ENCODE measurements around the gene FHOD1.

Gene FHOD1

DNA sequence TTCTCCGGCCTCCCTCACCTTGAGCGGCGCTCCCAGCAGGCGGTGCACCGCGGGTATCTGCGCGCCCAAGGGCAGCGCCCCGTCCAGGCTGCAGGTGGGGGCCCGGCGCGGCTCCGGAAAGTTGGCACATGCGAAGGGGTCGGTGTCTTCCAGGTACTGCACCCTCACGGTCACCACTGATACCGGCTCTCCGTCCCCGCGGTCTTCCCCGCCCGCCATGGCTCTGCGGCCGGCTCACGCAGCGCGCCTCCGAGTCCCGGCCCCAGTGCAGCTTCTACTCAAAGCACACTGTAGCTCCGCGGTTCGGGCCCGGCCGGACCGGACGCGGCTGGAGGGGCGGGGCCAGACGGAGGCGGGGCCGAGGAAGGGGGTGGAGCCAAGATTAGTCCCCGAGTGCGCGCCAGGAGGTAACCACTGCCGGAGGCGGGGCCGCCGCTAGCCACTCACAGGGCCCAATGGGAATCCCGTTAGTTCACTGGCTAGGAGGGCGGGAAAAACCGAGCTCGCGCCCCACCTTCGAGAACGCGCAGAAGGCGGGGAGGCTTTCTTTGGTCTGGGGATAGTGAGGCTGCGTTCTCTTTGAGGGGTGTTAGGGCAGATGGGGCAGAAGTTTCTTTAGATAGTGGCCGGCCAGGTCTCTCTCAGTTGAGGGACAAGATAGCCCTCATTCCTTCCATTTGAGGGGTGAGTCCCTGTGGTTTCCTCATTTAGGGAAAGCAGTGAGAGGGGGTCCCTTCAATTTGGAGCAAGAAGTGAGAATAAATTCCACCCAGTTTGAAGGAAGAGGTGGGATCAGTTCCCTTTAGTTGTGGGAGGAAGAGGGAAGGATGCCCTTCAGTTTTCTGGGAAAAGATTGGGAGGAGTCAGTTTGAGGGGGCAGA, at the start of gene FHOD1:
FHOD1 (minus strand) TSS at position 290 of the 881 bp plus-strand sequence; CDS start at position 219, 71 bp downstream.
- DNase-seq (ENCODE audit: low read depth in 2 of 3, low spot score in 2 of 3): peak; percentile 94 to 98 (median 97)

DNA sequence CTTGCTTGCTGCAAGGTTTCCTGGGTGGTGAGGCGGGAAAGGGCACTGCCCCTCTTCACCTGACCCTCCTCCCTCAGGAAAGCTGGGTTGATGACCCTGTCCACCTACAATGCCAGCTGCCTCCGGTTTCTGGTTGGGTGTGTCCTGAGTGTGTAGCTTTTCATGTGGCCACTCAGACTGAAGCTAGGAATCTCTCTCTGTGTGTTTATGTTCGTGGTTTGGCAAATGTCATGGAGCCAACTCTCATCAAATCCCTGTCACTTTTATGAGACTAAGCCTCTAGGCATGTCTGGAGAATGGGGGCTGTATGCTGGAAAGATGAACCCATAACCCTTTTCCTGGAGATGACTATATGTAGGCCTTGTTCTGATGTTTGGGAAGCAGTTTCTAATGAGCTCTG, 49.1 kb upstream of the FHOD1 start:
- no peak for DNase-seq (ENCODE audit: low read depth in 2 of 3, low spot score in 2 of 3)

DNA sequence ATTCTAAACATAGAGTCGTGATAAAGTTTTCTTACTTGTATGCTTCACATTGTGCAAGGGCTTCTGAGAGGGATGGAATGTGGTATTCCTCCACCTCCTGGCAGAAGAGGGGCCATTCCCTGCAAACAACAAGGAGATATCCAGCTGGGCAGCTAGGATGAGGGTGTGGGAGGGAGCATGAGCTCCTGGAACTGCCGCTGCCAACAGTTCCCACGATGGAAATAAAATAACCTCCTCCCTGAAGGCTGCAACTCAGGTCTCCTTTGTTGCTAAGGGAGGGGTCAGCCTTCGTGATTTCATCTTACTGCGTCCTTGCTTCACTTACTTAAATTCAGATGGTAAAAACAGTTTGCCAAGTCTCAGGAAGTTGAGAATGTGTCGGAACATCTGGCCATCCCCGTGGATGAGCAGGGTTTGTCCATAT, 47.7 kb upstream of the FHOD1 start:
- DNase-seq (ENCODE audit: low read depth in 2 of 3, low spot score in 2 of 3): no peak

- DNase-seq (ENCODE audit: low read depth in 2 of 3, low spot score in 2 of 3): no peak
These were observed 47.0 kb upstream of the FHOD1 start for GRCh38 chr16:67294171-67294757.

DNA sequence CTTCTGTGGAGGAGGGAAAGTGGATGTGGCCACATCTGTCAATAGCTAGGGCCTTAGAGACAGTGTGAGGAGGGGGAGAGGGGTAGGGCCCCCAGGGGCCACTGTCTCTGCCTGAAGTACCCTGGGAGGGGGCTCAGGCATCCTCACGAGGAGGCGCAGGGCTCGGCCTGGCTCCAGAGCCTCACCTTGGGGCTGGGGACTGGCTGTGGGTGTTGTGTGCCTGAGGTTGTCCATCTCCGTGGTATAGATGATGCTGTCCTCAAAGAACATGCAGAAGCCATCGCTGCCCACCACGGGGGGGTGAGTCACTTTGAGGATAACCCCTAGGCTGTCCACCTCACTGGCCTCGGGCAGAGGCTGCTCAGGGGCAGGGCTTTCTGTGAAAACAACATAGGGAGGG, 44.2 kb upstream of the FHOD1 start:
- DNase-seq (ENCODE audit: low read depth in 2 of 3, low spot score in 2 of 3): no peak

DNA sequence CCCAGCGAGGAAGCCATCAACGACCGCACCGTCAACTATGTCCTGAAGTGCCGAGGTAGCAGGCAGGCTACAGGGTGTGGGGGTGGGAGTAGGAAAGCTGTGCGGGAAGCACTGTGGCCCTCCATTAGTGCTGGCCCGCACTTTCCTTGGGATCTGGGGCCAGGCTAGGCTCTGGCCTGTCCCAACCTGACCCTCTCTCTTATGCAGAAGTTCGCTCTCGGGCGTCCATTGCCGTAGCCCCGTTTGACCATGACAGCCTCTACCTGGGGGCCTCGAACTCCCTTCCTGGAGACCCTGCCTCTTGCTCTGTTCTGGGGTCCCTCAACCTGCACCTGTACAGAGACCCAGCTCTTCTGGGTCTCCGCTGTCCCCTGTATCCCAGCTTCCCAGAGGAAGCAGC, 40.7 kb upstream of the FHOD1 start:
- no peak for DNase-seq (ENCODE audit: low read depth in 2 of 3, low spot score in 2 of 3)

DNA sequence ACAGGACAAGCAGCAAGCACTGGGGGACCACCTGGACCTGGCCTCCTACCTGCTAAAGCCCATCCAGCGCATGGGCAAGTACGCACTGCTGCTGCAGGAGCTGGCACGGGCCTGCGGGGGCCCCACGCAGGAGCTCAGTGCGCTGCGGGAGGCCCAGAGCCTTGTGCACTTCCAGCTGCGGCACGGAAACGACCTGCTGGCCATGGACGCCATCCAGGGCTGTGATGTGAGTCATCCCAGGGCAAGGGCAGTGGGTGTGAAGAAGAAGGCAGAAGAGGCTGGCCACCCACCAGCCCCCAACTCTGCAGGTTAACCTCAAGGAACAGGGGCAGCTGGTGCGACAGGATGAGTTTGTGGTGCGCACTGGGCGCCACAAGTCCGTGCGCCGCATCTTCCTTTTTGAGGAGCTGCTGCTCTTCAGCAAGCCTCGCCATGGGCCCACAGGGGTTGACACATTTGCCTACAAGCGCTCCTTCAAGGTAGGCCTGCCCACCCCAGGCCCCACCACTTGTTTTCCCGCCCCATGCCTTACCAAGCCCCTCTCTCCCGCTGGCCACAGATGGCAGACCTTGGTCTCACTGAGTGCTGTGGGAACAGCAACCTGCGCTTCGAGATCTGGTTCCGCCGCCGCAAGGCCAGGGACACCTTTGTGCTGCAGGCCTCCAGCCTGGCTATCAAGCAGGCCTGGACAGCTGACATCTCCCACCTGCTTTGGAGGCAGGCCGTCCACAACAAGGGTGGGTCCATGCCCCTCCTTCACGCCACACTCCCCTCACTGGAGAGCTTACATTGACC, 39.4 kb upstream of the FHOD1 start:
- no peak for DNase-seq (ENCODE audit: low read depth in 2 of 3, low spot score in 2 of 3)

DNA sequence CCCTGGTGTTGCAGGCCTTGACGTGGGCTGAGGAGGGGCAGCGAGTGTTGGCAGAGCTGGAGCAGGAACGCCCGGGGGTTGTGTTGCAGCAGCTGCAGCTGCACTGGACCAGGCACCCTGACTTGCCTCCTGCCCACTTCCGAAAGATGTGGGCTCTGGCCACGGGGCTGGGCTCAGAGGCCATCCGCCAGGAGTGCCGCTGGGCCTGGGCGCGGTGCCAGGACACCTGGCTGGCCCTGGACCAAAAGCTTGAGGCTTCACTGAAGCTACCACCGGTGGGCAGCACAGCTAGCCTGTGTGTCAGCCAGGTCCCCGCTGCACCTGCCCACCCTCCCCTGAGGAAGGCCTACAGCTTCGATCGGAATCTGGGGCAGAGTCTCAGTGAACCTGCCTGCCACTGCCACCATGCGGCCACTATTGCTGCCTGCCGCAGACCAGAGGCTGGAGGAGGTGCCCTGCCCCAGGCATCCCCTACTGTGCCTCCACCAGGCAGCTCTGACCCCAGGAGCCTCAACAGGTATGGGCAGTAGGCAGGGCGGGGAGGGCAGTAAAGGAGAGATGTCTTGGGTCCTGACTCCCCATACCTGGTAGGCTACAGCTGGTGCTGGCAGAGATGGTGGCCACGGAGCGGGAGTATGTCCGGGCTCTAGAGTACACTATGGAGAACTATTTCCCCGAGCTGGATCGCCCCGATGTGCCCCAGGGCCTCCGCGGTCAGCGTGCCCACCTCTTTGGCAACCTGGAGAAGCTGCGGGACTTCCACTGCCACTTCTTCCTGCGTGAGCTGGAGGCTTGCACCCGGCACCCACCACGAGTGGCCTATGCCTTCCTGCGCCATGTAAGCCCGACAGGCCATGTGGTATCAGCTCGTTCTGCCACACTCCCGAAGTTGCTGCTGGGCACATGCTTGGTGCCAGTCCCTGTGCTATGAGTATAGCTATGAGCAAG, 37.7 kb upstream of the FHOD1 start:
- DNase-seq (ENCODE audit: low read depth in 2 of 3, low spot score in 2 of 3): no peak

DNA sequence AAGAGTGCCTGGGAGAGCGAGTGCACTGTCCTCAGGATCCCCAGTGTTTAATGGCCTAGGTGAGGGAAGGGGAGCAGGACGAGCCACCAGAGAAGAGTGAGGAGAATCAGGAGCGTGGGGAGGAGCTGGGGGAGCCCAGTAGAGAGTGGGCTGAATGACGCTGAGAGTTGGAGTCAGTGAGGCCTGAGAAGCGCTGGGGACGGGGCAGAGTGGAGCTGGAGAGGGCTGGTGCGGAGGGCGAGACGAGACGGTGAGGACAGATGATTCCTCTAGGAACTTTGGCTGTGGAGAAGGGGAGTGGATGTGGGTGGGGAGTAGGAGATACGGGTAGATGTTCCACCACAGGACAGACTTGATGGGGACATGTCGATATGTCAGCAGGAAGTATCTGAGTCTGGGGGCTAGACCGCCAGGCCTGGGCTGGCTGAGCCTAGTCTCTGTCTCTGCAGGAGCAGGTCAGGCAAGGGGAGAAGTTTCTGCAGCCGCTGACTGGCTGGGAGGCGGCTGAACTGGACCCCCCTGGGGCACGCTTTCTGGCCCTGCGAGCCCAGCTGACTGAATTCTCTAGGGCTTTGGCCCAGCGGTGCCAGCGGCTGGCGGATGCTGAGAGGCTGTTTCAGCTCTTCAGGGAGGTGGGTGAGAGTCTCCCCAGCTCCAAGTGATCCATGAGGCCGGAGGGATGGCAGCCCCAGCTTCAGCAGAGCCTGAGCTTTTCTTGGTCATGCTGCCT, 36.7 kb upstream of the FHOD1 start:
- DNase-seq (ENCODE audit: low read depth in 2 of 3, low spot score in 2 of 3): no peak

GRCh38 chr16:67283039-67283825, 36.0 kb upstream of the FHOD1 start:
- DNase-seq (ENCODE audit: low read depth in 2 of 3, low spot score in 2 of 3): no peak

GRCh38 chr16:67282447-67282805, 35.1 kb upstream of the FHOD1 start:
- no peak for DNase-seq (ENCODE audit: low read depth in 2 of 3, low spot score in 2 of 3)

- DNase-seq (ENCODE audit: low read depth in 2 of 3, low spot score in 2 of 3): no peak
These were observed 34.5 kb upstream of the FHOD1 start for GRCh38 chr16:67281536-67282446.

GRCh38 chr16:67280090-67281015, 33.1 kb upstream of the FHOD1 start:
- no peak for DNase-seq (ENCODE audit: low read depth in 2 of 3, low spot score in 2 of 3)

GRCh38 chr16:67279296-67280089, 32.2 kb upstream of the FHOD1 start, which contains the start of gene PLEKHG4:
Gene PLEKHG4, plus strand, starts transcription at chr16:67279532. Its CDS starts 513 bp downstream, at chr16:67280045.
- DNase-seq (ENCODE audit: low read depth in 2 of 3, low spot score in 2 of 3): peak in 2 of 3 experiments; percentile 65 to 75

DNA sequence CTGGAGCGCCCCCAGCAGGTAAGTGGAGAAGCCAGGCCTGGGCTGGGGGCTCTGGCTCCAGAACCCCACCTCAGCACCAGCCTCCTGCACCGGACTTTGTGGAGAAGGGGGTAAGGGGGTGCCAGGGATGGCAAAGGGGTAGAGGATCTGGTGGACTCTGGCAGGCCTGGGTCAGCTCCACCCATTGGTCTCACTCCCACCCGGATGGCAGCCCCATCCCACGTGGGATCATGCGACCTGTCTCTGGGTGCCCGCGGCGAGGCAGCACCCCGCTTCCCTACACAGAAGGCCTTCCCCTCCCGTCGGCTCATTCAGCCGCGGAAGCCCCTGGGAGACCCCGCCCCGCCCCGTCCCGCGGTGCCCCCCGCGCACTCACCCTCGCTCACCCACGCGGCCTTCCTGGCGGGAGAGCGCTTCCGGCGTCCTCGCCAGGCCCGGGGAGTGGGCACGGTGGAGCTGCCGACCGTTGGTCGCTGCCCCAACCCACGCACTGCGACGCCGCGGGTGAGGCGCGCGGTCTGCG, 31.6 kb upstream of the FHOD1 start:
- peak in 1 of 3 experiments; percentile 77 for DNase-seq (ENCODE audit: low read depth in 2 of 3, low spot score in 2 of 3)
